Fibroblast of peridontal ligament (primary cell): ENCODE data around the gene TFF2.
A peak's percentile ranks its signal among the peaks of the same experiment; 100 is the strongest.

ENCODE experiments used
- DNase-seq: peaks from one replicate; pipeline ENCODE4 v3.0.0-alpha.2; 2010; ENCODE audit errors: extremely low read depth

TFF2 gene

DNA sequence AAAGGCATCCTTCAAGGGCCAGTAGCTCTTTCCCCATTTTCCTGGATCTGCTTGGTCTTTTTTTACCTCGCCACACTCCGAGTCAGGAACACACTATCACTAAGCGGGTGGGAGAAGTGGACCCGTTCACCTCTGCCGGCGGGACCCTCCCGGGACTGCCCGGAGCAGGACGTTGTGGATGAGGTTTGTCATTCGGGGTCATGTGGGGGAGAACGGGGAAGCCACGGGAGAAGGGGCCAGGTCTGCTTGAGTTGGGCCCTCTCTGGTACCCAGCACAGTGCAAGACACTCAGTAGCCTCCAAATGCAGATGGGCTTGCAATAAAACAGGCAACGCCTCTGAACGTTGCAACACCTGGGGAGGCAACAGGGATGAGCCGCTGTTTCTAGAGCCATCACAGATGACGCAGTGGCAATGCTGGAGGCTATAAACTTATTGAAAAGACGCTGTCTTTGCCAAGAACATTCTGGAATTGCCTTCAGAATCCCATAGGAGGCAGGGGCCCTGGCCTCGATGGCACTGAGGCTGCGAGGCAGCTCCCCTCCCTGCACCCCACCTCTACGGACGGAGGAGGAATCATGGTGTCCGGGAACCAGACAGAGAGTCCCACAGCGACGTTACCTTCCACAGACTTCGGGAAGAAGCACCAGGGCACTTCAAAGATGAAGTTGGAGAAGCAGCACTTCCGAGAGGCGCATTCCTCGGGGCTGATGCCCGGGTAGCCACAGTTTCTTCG lies 3.8 kb downstream of the TFF2 start:
- DNase-seq, result no peak

DNA sequence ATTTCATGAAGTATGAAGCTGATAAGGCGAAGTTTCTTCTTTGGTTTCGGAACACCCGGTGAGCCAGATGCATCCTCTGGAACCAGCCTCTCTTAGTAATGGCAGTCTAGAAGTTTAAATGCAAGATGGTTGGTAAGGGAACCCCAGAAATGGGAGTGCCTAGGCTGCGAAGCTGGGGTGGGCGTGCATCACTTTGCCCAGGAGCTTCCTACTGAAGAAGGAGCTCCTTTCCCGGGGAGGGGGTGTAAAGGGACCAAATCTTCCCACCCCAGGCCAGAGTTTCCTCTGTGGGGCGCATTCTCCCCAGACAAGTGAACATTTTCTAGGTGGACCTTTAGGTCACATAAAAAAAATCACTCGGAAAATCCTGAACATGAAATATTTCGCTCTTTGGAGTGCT lies 4.4 kb downstream of the TFF2 start:
- no peak for DNase-seq

DNA sequence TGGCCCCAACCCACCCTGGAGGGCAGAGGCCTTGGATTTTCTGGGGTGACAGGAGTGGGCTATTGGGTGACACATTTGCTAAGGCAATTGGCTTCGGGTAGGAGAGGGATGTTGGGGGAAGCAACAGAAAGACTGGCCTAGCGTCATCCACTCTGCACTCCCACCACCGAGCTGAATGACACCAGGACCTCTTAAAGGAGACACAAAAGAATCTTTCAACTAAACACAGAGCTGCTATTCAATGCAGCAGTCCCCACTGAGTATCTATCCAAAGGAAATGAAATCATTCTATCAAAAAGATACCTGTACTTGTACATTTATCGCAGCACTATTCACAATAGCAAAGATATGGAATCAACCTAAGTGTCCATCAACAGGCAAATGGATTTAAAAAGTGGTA lies 6.2 kb downstream of the TFF2 start:
- no peak for DNase-seq

DNA sequence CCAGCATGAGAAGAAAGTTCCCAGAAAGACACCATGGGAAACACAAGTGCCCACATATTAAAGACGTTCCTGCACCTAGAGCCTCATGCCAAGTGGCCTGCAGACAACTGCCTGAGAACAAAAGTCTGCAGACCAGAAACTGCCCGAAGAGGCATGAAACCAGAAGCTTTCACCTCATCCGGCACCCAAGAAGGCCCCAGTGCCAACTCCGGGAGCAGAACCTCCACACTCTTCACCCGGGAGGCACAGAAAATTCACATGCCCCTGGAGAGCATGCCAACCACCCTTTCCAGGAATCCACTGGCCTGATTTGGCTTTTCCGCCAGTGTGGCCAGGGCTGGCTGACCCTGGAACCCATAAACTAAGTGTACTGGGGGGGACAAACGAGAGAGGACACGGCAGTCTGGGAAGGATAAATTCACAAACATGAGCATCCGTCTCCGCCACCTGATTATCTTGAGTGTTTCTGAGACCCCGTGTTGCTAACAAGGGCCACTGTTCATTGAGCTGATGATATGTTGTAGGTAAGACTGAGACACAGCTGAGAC lies 6.8 kb downstream of the TFF2 start:
- no peak for DNase-seq

DNA sequence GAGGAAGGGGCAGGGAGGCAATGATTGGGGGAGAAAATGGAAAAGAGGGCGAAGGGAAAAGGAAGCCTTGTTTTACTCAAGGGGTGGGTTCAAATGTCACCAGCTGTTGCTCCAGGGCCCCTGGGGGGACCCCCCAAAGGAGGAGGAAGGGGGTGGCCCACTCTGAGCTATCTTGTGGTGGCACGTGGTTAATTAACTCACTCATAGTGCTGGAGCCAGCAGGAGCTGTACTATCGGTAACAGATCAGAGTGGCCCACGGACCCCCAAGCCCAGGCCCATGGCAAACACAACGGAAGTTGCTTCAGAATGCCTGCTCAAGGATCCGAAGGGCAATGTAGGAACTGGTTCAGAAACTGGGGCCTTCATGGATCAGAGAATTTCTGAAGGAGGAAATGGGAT lies 7.2 kb downstream of the TFF2 start:
- DNase-seq, result no peak

DNA sequence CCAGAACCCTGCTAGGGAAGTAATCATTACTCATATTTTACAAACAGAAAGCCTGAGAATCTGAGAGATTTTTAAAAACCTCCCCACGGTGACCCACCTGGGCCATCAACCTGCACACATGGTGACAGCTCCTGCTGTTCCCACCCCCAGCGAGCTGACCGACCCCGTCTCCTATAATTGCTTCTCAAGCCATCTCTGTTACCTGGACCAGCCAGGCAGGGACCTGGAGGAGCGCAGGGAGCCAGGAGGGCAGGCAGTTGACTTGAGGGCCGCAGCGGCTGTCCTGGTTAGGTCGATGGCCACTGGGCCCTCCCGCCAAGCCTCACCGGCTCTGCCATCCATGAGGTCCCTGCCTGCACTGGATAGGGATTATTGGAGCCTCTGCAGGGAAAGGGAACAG lies 7.7 kb downstream of the TFF2 start:
- DNase-seq, result no peak

DNA sequence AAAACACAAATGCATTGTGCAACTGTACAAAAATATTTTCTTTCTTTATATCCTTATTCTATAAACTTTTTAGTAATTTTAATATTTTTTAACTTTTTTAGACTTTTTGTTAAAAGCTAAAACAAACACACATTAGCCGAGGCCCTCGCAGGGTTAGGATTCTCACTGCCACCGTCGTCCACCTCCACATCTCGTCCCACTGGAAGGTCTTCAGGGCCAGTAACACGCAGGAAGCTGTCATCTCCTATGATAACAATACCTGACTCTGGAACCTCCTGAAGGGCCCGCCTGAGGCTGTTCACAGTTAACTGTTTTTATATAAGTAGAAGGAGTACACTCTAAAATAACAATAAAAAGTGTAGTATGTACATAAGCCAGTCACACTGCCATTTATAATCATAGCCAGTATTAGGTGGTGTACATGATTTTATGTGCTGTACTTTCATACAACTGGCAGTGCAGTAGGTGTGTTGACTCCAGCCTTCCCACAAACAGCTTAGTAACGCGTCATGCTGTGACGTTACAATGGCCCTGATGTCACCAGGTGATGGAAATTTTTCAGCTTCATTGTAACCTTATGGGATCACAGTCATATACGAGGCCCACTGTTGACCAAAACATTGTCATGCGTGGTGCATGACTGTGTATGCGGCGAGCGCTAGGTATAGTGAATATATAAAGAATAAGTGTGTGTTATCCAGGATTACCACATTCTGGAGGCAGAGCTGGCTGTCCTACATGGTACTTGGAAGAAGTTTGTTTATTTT lies 8.8 kb downstream of the TFF2 start:
- no peak for DNase-seq

DNA sequence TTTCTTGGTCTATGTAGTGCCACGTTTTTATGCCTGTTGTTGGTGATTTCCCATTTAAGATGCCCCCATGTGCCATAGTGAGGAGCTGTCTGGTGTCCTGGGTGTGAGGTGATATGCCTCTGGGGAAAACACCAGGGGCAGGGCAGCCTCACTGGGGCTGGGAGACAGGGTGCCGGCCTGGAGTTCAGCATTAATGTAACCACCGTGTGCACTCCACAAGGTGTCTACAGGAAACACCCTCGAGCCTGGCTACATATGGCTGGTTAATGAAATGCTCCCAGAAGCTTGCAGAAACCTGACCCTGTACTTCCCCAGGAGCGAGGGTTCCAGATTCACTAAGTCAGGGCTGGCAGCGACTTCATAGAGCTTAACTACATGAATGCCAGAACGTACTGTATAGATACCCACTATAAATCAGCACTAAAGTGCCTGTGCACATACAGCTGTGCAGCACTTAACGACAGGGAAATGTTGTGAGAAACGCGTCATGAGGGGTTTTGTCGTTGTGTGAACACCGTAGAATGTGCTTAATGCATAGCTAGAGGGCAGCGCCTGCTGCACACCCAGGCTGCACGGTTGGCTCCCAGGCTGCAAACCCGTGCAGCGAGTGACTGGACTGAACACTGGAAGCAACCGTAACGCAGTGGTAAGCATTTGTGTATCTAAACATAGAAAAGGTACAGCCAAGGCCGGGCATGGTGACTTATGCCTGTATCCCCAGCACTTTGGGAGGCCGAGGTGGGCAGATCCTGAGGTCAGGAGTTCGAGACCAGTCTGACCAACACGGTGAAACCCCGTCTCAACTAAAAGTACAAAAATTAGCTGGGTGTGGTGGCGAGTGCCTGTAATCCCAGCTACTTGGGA lies 10.4 kb downstream of the TFF2 start:
- no peak for DNase-seq

DNA sequence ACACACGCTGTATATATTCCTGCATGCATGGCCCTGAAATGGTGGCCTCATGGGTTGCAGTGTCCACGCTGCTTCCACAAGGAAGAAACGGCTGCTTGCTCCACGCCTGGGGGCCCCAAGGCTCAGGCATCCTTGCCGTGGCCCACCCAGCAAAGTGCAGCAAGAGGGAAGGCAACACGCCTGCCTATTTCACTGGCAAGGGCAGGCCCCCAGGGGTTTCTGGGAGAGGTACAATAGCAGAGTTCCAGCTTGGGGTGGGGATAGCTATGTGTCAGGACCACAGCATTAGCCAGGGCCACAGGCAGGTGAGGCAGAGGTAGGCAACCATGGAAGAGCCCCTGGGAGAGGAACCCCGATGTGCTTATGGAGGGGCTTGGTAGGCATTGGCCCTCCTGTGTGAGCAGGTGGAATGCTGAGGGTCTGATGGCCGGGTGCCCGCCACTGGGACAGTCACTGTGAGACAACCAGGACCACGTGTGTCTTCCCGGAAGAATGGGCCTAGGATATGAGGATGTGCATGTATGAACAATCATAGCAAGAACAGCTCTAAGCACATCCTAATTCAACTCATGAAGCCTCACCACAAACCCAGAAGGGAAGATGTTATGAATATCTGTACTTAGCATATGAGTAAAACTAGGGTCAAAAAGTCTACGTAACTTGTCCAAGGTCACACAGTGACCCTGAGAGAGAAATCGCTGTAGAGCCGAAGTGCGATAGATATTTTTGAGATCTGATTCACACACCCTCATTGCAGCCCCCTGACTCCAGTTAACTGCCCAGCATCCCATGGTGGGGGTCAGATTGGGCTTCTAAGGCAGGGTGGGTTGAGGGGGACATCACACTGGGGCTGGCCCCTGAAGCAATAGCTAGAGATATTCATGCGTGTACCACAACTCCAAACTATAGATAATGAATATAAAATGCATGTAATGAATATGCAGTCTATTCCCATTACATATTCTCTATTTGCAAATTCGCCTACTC lies 11.8 kb downstream of the TFF2 start:
- no peak for DNase-seq

DNA sequence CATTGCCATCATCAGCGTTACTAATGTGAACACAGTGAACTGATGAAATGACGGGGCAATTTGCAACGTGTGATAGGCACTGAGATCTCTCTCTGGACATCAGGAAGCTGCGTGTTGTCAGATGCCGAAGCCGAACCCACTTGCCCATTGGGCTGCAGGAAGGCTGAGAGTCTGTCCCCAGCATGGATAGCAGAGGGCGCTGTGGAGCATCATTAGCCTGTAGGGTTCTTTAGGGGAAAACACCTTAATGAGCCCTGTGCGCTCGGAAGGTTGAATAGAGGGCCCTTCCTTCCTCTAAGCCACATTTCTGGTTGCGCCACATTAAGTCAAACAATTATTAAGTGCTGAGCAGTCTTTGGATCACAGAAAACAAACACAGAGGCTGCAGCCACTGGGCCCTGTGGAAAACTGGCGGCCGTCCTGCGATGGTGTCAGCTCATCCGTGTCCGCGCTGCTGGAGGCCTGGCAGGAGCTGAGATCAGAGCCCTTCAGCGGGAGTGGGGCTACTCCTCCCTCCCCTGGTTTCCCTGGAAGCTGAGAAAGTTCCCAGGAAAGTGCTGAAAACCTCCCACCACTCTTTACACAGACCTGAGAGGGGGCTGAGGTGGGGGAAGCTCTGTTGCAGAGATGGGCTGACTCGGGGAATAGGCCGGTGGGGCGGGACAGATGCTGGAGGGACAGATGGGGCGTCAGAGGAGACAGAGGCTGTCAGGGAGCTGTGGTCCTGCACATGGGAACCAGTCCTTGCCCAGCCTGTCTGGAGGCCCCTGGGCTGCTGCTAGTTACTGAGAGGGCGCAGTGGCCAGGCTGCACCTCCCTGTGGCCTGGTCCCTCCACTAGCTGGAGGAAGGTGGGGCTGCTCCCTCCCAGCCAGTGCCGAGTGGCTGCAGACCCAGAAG lies 12.7 kb downstream of the TFF2 start:
- peak; percentile 6 for DNase-seq

DNA sequence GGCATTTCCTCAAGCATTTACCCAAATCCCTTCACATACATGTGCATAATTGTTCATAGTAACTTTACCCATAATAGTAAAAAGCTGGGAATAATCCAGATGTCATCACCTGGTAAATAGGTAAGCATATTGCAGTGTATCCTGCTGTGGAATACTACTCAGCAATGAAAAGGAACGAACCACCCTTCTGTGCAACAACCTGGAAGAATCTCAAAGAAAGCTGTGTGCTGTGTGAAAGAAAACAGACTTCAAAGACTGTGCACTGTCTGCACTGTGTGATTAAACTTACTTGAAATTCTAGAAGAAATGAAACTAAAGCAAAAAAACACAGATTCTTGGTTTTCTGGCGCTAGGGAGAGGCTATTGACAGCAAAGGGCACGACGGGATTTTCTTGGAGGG lies 13.5 kb downstream of the TFF2 start:
- DNase-seq, result no peak

DNA sequence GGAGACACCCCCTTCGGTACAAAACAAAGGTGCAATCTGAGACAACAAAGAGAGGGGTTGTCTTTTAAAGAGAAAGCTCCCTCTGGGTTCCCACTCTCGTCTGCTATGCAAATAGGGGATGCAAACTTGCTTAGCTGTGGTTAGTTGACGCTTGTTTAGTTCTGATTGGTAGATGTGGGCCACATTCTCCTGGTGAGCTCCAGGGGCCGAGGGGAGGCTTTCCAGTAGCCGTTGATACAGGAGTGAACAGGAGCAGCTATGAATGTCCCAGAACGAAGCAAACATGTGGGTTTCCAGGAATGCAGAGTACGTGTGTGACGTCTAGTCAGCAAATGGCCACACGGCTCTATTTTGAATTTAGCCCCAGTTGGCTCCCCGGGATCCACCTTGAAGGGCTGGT lies 14.7 kb downstream of the TFF2 start:
- no peak for DNase-seq

DNA sequence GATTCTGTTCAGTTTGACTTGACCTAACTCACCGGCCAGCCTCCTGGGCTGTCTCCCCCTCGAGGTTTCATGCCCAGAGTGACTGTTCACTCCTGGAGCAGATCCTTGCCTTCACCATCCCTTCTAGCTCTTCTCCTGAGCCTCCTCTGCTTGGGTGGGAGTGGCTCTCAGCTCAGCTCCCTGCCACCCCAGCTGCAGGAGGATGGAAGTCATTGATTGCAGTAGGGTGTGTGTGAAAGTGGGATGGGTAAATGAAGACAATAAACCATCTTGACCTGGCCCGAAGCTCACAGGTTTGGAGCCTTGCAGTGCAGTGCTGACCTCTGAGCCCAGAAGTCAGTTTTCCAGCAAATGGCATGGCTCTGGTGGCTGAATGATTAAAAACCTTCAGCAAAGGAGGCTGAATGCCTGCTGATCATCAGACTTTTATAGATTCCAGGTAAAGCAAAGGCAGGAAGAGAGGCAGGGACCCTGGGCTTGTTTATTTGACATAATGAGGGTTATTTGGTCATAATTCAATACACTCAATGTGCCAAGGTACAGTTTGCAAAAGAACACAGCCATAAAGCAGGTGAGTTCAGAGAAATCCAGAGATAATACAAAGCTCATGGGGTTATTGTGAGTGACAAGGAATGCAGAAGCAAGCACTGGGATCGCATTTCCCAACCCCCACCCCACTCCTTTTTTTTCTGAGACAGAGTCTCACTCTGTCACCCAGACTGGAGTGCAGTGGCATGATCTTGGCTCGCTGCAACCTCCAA lies 18.1 kb downstream of the TFF2 start:
- no peak for DNase-seq

DNA sequence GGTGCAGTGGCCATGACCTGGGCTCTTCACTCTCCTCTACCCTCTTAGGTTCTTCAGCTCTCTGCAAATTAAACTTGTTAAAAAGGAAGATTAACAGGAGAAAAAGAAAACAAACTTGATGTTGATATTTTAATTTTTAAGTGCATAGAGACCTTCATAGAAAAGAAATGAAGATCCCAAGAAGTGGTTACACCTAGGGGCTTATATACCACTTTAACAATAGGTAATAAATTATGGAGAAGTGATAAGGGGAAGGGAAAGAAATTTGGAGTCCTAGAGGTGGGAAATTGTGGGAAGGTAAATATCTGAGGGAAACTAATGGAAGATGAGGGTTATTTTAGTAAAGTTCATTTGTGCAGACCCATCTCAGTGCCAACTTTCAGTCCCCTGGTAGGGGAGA lies 19.1 kb downstream of the TFF2 start:
- no peak for DNase-seq

DNA sequence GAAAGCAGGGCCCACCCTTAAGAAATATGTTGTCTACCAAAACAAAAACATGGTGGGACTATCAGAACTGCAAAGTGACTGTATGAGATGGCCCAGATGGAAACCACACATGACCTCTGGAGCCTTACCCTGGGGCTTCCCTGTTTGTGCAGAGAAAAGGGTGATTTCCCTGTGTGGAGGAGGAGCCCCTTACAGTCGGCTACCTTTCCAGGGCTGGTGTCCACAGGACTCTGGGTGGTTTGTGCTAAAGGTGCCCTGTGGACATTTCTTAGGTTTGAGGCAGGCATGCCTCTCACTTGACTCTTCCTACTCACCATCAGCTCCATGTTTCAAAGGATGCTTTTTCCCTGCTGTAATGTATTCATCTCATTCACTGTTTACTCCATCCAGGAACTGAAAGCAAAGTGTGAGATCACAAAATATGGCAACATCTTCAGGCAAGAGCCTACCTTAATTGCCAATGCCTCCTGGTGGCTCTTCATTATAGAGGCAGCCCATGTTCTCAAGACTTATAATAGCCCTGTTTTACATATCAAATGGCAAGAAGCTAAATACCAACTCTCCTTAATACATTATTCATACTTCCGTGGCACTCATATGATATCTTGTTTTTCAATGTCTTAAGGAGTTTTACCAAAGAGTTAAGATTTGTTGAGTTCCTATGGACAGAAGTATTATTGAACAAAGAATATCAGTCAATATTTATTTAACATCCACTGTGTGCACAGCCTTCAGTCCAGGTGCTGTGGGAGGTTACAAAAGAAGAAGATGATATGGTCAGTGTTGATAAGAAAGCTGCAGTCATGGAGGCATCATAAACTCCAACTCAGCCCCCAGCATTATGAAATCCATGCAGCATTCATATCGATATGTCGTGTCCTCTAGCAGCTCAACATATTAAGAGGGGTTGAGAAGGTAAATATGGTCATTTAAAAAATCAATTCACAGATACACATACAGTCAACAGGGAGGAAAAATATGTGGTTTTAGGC lies 20.1 kb downstream of the TFF2 start:
- no peak for DNase-seq

DNA sequence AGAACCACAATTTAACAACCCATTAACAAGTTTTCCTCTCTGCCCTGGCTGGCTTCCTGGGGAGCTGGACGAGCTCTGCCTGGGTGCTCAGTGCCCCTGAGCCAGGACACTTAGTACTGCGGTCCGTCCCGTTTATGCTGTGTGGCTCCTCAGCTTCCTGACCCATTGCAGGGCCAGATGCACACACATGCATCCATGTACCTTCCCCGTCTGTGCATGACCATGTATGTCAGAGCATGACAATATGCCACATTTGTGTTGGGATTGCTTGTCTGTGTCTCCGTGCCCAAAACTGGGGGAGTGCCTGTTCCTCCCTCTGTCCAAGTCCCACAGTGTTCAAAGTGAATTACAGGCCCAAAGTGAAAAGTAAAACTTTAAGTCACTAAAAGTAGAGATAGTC lies 25.9 kb downstream of the TFF2 start:
- no peak for DNase-seq

DNA sequence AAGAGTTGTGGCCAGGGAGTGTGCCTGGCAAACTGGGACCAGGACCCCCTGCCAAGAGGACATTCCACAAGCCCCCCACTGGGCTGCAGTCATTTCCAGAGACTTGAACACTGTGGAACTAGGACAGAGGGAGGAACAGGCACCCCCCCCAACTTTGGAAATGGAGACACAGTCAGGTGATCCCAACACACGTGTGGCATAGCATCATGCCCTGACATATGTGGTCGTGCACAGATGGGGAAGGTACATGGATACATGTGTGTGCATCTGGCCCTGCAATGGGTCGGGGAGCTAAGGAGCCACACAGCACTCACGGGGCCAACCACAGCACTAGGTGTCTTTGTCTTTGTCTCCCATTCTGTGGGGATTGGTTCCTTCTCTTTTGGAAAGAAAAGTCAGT lies 28.9 kb downstream of the TFF2 start:
- DNase-seq, result no peak

DNA sequence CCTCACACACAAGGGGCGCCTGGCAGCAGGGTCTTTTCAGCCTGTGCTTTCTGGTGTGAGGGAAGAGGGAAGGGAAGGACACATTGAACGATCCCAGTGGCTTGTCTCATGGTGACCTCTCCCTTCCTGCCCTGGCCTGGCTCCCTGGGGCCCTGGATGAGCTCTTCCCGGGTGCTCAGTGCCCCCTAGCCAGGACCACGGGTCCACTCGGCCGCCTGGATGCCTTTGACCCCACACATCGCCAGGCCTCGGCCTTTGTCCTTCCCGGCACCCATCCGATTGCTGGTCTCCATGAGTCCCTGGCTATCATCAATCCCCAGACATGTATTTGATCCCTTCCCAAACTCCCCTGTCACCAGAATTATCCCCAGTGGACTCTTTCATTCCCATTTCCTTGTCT lies 29.6 kb downstream of the TFF2 start:
- DNase-seq, result no peak
